Bronchial epithelial cell (primary cell): ENCODE results near the gene NFIA. TPM values are rescaled to one million over a fixed set of nuclear protein-coding genes. Genes with fewer than 3 reads are reported as not detected.

ENCODE experiments used
- DNase-seq: peaks from one replicate; pipeline ENCODE4 v3.0.0-alpha.2; 2010; ENCODE audit warnings: low read depth
- FAIRE-seq: peaks from 2 replicates; lab custom pipeline; 2011; peaks lifted over from hg19 to GRCh38; lab: Jason Lieb, UNC
- H3K27me3 ChIP-seq: 2 replicates; pipeline ENCODE4 v1.5.1; 2011; ENCODE audit warnings: low read length; ENCODE audit not compliant: control insufficient read depth, insufficient read depth
- H3K36me3 ChIP-seq: 2 replicates; pipeline ENCODE4 v1.5.1; 2011; ENCODE audit warnings: low read length; ENCODE audit not compliant: control insufficient read depth, insufficient read depth
- H3K4me3 ChIP-seq: 2 replicates; pipeline ENCODE4 v1.5.1; 2011; ENCODE audit warnings: mild to moderate bottlenecking, low read depth, low read length, control low read depth
- total RNA-seq: library from RNA; depleted of rRNA; stranded (reverse); fragments of >200 nt; gene quantifications from 2 replicates; pipeline ENCODE4 v1.2.1, GENCODE V29; 2014
- TF ChIP-seq, protein P1 (sequence below): IDR thresholded peaks from 2 replicates; pipeline ENCODE4 v1.5.1; 2011; ENCODE audit warnings: mild to moderate bottlenecking, moderate library complexity, low read length, control low read depth, inconsistent platforms; ENCODE audit not compliant: insufficient read depth, severe bottlenecking

NFIA gene
- total RNA-seq, 1 donor from 2014 or later: 7.4 TPM

GRCh38 chr1:61441723-61442262, 359.4 kb downstream of the NFIA start:
- DNase-seq (no peak), FAIRE-seq (no peak)
- Histone ChIP-seq H3K4me3 (no peak overlapping the region), H3K27me3 (no peaks in the 10 kb centered on the region), H3K36me3 (no peaks in the 10 kb centered on the region)
- TF ChIP-seq, protein P1, sequence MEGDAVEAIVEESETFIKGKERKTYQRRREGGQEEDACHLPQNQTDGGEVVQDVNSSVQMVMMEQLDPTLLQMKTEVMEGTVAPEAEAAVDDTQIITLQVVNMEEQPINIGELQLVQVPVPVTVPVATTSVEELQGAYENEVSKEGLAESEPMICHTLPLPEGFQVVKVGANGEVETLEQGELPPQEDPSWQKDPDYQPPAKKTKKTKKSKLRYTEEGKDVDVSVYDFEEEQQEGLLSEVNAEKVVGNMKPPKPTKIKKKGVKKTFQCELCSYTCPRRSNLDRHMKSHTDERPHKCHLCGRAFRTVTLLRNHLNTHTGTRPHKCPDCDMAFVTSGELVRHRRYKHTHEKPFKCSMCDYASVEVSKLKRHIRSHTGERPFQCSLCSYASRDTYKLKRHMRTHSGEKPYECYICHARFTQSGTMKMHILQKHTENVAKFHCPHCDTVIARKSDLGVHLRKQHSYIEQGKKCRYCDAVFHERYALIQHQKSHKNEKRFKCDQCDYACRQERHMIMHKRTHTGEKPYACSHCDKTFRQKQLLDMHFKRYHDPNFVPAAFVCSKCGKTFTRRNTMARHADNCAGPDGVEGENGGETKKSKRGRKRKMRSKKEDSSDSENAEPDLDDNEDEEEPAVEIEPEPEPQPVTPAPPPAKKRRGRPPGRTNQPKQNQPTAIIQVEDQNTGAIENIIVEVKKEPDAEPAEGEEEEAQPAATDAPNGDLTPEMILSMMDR: no peak

GRCh38 chr1:61442544-61442943, 360.2 kb downstream of the NFIA start:
- H3K36me3 ChIP-seq: no peaks in the 10 kb centered on the region
- no peak for FAIRE-seq
- TF ChIP-seq, protein P1: no peak
- no peak overlapping the region for H3K4me3 ChIP-seq
- no peak for DNase-seq
- no peaks in the 10 kb centered on the region for H3K27me3 ChIP-seq

DNA sequence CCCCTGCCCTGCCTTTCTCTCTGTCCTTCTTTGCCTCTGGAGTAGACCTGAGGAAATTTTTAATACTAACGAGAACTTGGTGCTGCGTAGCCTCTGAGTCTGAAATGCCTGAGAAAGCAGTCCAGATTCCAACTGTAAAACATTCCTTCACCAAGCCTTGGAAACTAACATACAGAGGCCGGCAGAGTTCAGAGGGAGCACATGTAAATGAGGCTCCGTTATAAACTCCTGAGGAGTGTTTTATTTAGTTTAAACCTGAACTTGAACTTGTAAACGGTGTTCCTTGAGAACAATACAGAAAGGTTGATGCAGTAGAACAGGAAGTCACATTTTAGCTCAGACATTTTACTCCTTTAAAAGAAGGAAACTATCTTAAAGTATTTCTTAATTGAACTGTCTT, 361.9 kb downstream of the NFIA start:
- FAIRE-seq (no peak), DNase-seq (no peak)
- Histone ChIP-seq H3K4me3 (no peak overlapping the region), H3K36me3 (no peaks in the 10 kb centered on the region), H3K27me3 (no peaks in the 10 kb centered on the region)
- TF ChIP-seq, protein P1: no peak

GRCh38 chr1:61445269-61445825, 363.0 kb downstream of the NFIA start:
- Histone ChIP-seq H3K27me3 (no peaks in the 10 kb centered on the region), H3K36me3 (no peaks in the 10 kb centered on the region), H3K4me3 (no peak overlapping the region)
- TF ChIP-seq, protein P1: no peak
- DNase-seq (no peak), FAIRE-seq (no peak)

GRCh38 chr1:61446531-61446991, 364.2 kb downstream of the NFIA start:
- no peak for FAIRE-seq
- H3K27me3 ChIP-seq: no peaks in the 10 kb centered on the region
- TF ChIP-seq, protein P1: no peak
- DNase-seq: no peak
- no peaks in the 10 kb centered on the region for H3K36me3 ChIP-seq
- no peak overlapping the region for H3K4me3 ChIP-seq
